HepG2 (cell line): Measurements from ENCODE around the gene C11orf58. TPM values are rescaled to one million over a fixed set of nuclear protein-coding genes. Genes with fewer than 3 reads are reported as not detected.

Experiments used
- ESRRA ChIP-seq: sonication (generic); formaldehyde crosslinking; IDR thresholded peaks from 2 replicates; pipeline ENCODE4 v1.5.1; 2020; ENCODE audit warnings: mild to moderate bottlenecking, low read depth, missing genetic modification reagents
- FLYWCH1 ChIP-seq: sonication (generic); formaldehyde crosslinking; IDR thresholded peaks from 2 replicates; pipeline ENCODE4 v1.8.1; 2023; ENCODE audit warnings: mild to moderate bottlenecking, missing genetic modification reagents
- POGK ChIP-seq: sonication (generic); formaldehyde crosslinking; conservative IDR thresholded peaks from 2 replicates; pipeline ENCODE4 v1.8.0; 2022; ENCODE audit warnings: mild to moderate bottlenecking, moderate library complexity, missing genetic modification reagents
- POGZ ChIP-seq: sonication (generic); formaldehyde crosslinking; IDR thresholded peaks from 2 replicates; pipeline ENCODE4 v1.4.0; 2020; ENCODE audit warnings: mild to moderate bottlenecking, missing genetic modification reagents
- SNRNP70 ChIP-seq: fragments of 200-400 bp; formaldehyde crosslinking; IDR thresholded peaks from 2 replicates; pipeline ENCODE4 v1.6.1; 2017; ENCODE audit warnings: mild to moderate bottlenecking, low read depth, low read length, moderate library complexity
- SSRP1 ChIP-seq: IDR thresholded peaks from 2 replicates; pipeline ENCODE4 v1.6.1; 2016; ENCODE audit warnings: control low read depth
- ZFY ChIP-seq: sonication (generic); formaldehyde crosslinking; IDR thresholded peaks from 2 replicates; pipeline ENCODE4 v1.4.0; 2020; ENCODE audit warnings: missing genetic modification reagents
- ZNF281 ChIP-seq: sonication (generic); formaldehyde crosslinking; IDR thresholded peaks from 2 replicates; pipeline ENCODE4 v1.4.0; 2020; ENCODE audit warnings: missing genetic modification reagents, borderline replicate concordance
- ZNF432 ChIP-seq: sonication (generic); formaldehyde crosslinking; IDR thresholded peaks from 2 replicates; pipeline ENCODE4 v1.5.0; 2020; ENCODE audit warnings: missing genetic modification reagents, mild to moderate bottlenecking, borderline replicate concordance
- ZNF503 ChIP-seq: sonication (generic); formaldehyde crosslinking; IDR thresholded peaks from 2 replicates; pipeline ENCODE4 v1.4.0; 2020; ENCODE audit warnings: missing genetic modification reagents
- ZNF510 ChIP-seq: sonication (generic); formaldehyde crosslinking; IDR thresholded peaks from 2 replicates; pipeline ENCODE4 v1.4.0; 2020; ENCODE audit warnings: low read depth, mild to moderate bottlenecking, missing genetic modification reagents
- ZNF580 ChIP-seq: IDR thresholded peaks from 2 replicates; pipeline ENCODE4 v1.6.1; 2016; ENCODE audit warnings: low read depth, borderline replicate concordance
- ZNF770 ChIP-seq: sonication (generic); formaldehyde crosslinking; IDR thresholded peaks from 2 replicates; pipeline ENCODE4 v1.5.0; 2020; ENCODE audit warnings: mild to moderate bottlenecking, missing genetic modification reagents
- ZNF781 ChIP-seq: sonication (generic); formaldehyde crosslinking; IDR thresholded peaks from 2 replicates; pipeline ENCODE4 v1.5.1; 2020; ENCODE audit warnings: borderline replicate concordance, mild to moderate bottlenecking, missing genetic modification reagents; ENCODE audit errors: not compliant biosample characterization
- polyA plus RNA-seq, 8 experiments: library from polyadenylated mRNA; depleted of rRNA in 3 of 8; stranded (reverse) in 7 of 8; unstranded in 1 of 8; fragments of >200 nt; fragmentation: Illumina TruSeq in 4 of 8; extraction: Trizol in 4 of 8; gene quantifications; 2 replicates each; pipeline versions ENCODE4 v1.2.1 to v1.2.3, GENCODE V29; 2011 to 2016; ENCODE audit warnings: low read depth in 4 of 8, missing spikeins in 1 of 8, mixed read lengths in 1 of 8; ENCODE audit not compliant: insufficient read depth in 1 of 8
- total RNA-seq, 5 experiments: library from RNA; depleted of rRNA; stranded (reverse); fragments of >200 nt; fragmentation: Illumina TruSeq; extraction: Trizol; gene quantifications; 2 replicates each; pipeline ENCODE4 v1.2.3, GENCODE V29; 2016; ENCODE audit warnings: low read depth in 1 of 5

C11orf58 gene
- total and polyA plus RNA-seq, 2 of the 13 experiments (the other 11 are each of a cell fraction or from before 2014, with no cell fraction given) = 83.8 to 167 TPM

GRCh38 chr11:16738947-16739815, 734 bp downstream of the C11orf58 start (continued):
- TF ChIP-seq ESRRA (no peak), ZNF281 (CRISPR knock-in tag) (no peak), ZNF770 (CRISPR knock-in tag) (0 out of 2 replicates have a peak, but pooled peaks have one; percentile 5), ZNF580 (CRISPR knock-in tag) (no peak), ZNF781 (CRISPR knock-in tag) (peak; percentile 3), ZFY (peak; percentile 62; the same call in 1 of the 2 replicates), ZNF432 (0 out of 2 replicates have a peak, but pooled peaks have one; percentile 5), SSRP1 (no peak), POGZ (CRISPR knock-in tag) (no peak), ZNF503 (CRISPR knock-in tag) (0 out of 2 replicates have a peak, but pooled peaks have one; percentile 3), FLYWCH1 (CRISPR knock-in tag) (no peak), SNRNP70 (no peak), ZNF510 (peak; percentile 12; the same call in 1 of the 2 replicates), POGK (CRISPR knock-in tag) (0 out of 2 replicates have a peak, but pooled peaks have one; percentile 0)
